Mucosa of gallbladder (tissue), 1 donor: ENCODE data around the gene PHF20. TPM values are rescaled to one million over a fixed set of nuclear protein-coding genes. Genes with fewer than 3 reads are reported as not detected.
"Not testable (repeated sequence)": the region's sequence is repeated elsewhere in the genome, so short reads cannot be mapped to it uniquely, and the experiment has no call there.

Experiments
- DNase-seq: peaks from one replicate; pipeline ENCODE4 v3.0.0-alpha.2; 2020; ENCODE audit warnings: low spot score
- total RNA-seq: library from RNA; stranded (reverse); gene quantifications from one replicate; pipeline ENCODE4 v1.2.1, GENCODE V29; 2021
- donor health status: DM: no; HTN: no; CAD: no.

The PHF20 gene
- total RNA-seq, 1 donor from 2014 or later: 44.4 TPM

DNA sequence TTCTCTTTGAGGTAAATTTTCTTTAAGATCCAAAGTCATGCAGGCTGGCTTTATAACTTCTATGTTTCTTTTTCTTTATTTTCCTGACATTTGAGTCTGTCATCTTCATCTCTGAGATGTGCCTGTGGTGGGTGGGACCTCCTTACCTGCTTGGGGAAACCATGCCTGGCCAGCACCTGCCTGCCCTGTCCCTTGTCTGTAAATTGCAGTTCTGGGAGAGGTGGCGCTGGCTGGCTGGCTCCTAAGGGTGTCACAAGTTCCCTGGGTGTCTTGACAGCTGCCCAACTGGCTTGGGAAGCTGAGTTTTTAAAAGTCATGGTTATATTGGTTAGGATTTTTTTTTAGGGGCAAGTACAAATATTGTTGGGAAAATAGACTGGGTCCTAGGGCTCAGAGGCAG lies 146.2 kb downstream of the PHF20 start:
- no peak for DNase-seq

DNA sequence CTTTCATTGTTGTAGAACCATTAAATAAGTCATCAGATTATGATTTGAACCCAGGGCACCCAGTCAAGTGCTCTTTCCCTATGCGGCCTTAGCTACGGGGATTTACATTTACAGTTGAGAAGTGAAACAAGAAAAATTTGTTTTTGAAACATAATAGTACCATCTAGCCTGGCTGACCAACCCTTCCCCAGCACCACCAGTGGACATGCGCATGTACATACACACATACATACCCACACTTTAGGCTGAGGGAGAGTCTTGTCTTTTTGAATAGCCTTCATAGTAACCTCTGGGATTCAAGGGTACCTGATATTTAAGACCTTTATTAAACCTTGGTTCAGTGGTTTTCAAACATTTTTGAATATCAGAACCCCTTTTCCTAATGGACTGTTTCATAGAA lies 148.7 kb downstream of the PHF20 start:
- DNase-seq: no peak

DNA sequence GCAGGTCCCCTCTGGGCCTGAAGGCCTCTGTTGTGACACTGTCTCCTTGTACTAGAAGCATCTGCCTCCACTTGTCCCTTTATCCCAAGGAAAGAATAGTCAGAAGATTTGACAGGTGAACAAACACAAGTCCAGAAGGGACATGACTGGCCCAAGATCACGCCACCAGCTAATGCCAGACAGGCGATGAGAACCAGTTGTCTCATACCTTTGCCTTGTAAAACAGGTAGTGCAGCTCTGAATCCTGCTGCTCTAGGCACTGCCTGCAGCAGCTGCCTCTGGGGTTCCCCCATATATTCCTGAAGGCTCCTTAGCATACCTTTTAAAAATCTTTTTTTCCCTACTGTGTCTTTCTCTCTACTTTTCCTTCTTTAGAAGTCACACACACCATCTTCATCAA lies 157.5 kb downstream of the PHF20 start:
- DNase-seq: no peak

DNA sequence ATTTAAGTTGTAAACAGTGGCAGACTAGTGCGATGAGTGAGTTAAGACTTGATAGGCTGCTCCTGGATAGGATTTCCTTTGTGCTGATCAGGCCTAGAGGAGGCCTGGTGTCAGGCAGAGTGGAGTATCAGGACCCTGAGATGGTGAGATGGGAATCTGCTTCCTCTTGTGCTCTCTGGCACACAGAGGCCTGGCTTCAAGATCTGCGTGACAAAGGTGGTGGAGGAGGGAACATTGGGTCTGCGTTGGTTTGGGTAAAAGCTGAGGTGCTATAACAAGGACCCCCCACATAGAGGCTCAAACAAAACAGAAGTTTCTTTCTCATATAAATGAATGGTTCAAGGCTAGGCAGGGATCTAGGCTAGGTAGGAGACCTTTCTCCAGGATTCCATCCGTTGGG lies 162.2 kb downstream of the PHF20 start:
- DNase-seq: no peak

DNA sequence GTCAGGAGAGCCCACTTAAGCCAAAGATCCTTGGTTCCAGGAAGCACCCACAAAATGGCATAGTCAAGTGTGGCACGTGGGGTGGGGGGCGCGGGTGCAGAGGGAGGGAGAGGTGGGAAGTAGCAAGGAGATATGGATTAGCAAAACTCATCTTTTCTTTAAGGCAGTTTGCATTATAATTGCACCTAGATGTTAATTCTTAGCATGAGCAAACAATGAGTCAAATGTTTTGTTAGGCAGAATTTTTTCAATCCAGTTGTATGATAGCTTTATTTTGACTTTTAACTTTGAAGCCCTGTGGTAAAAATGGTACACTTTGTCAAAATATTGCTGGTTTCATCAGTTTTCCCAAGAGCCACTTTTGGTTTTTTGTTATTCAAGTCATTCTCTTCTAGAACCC lies 167.4 kb downstream of the PHF20 start:
- DNase-seq: no peak

DNA sequence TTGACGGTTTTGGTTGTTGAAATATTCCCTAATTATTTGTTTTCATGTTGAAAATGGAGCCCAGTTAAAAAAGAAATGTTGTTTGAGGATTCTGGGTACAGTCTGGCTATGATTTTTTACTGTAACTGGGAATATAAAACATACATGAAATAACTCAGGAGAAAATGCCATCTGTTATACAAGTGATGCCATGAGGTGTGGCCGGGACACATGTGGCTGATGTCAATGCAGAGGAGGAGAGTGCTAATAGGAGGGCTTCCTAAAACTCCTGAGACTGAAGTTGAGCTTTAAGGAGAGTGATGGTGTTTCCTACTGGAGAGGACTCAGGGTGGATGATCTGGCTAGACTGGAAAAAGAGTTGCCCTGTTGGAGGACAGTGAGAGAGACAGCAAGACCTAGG lies 169.8 kb downstream of the PHF20 start:
- DNase-seq: no peak

DNA sequence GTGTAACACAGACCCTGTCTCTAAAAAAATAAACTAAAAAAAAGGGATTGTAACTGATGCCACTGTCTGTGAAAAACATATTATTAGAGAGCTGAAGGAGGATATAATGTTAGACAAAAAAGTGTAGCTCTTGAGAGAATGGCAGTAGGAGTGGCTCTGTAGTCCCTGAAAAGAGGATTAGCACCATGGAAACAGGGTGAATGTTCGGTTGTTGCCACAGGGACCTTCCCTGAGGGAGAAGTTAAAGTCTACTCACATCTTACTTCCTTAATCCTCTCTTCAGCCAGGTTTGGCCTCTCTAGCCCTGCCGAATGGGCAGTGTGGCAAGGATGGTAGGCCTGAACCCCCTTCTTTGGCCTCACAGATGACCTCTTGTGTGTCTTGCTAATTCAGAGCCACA lies 170.4 kb downstream of the PHF20 start:
- no peak for DNase-seq

DNA sequence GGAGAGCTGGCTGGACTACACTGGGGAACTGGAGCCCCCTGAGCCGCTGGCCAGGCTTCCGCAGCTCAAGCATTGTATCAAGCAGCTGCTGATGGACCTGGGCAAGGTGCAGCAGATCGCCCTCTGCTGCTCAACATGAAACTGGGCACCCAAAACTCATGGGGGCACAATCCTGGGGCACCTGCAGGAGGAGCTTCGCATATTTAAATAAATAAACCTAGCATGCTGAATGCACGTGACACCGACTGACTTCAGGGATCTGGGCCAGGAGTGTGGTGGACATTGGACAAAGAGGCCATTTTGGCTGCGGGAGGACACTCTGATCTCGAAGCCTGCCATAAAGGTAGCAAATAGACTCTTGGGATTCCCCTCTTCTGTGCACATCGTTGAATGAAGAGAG lies 175.7 kb downstream of the PHF20 start:
- DNase-seq: no peak

DNA sequence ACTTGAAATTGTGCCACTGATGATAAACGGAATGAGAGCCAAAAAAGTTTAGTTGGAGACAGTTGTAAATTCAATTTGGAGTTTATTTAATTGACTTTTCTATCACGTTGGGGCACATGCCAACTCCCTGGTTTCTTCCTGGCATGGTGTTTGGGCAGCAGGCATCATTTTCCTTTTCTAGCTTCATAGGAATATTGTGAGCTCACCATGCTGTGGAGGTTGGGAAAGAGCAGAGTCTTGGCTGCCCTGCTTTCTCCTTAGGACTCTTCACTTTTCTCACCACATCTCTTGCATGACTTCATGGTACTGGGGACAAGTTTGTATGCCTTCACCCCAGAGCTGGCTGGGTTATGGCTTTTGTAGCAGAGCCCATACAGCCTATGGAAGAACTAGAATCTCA lies 176.1 kb downstream of the PHF20 start:
- DNase-seq: no peak

DNA sequence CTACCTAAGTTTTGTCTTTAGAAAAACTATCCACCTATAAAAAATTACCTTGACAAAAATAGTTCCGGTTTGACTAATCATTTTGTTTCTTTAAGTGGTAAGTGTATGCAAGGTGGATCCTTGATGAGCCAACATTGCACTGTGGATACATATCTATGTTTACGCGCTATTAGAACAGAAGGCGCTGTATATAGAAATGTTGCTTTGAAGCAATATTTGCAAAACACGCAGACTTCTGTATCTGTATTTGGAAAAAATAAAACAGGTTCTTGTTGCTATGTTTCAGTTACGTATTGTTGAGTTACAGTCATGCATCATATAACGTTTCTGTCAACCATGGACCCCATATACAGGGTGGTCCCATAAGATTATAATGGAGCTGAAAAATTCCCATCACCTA lies 178.3 kb downstream of the PHF20 start:
- DNase-seq: no peak

DNA sequence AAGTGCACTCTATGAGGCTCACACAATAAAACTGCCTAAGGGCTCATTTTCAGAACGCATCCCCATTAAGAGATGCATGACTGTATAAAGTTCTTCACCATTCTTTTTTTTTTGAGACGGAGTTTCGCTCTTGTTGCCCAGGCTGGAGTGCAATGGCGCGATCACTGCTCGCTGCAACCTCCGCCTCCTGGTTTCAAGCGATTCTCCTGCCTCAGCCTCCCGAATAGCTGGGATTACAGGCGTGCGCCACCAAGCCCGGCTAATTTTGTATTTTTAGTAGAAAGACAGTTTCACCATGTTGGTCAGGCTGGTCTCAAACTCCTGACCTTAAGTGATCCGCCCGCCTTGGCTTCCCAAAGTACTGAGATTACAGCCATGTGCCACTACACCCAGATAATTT lies 180.3 kb downstream of the PHF20 start:
- not testable (repeated sequence) for DNase-seq

DNA sequence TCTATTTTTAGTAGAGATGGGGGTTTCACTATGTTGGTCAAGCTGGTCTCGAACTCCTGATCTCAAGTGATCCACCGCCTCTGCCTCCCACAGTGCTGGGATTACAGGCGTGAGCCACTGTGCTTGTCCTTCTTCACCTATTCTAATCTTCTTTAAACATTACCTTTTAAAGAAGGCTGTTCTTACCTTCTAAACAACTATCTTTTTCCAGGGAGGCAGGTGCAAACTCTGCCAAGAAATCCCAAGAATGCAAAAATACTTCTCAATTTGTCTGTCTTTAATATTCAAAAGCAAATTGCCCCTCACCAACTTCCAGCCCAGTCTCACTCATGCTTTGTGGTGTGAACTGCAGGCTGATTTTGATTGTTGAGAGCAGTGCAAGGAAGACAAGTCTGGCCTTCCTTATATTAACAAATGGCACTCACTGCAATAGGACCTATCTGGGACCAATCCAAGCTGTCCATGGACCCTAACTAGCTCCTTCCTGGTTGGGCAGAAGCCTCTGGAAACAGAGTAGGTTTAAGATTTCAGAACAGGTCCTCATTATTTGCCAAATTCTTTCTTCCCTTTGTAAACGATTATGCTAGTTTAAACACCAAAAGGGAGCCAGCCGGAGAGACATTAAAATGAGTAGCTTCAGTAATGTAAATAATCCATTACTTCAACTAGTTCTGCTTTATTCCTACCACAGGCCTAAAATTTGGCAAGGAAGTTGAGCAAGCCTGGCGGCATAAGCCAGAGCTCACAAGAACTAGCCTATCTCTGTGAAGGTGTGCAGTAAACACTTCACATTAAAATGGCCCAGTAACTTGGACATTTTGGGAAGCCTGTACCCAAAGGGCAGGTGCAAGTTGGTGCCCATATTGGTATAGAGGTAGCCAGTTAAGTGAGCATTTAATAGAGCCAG lies 180.9 kb downstream of the PHF20 start:
- no peak for DNase-seq

DNA sequence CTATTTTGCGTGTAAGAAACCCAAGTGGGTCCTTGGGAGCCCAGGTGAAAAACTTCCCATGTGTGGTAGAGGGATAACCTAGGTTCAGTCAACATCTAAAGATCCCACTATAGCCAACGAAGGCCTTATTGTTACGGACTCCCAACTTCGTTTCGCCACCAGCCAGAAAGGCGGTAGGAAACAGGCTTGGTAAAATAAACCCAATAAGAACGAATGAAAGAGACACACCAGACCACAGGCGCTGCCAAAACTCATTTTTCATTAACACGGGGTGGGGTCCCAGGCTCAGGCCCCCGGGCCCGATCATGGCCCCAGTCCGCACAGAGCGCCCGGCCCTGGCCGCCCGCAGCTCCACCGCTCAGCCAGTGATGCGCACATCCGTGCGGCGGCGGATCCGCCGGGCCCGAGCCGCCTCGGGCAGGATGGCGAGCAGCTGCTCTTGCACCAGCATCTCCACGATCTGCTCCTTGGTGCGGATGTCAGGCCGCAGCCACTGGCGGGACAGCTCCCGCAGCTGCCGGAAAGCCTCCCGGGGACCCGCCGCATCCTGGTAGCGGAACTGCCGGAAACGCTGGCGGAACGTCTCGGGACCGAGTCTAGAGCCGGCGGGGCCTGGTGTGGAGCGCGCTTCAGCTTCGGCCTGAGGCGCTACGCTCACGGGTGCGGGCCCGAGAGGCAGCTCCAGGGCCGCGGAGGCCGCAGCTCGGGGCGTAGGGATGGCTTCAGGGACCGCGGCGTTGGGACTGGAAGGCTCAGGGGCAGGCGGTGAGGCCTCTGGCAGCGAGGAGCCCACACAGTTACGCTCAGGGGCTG lies 181.8 kb downstream of the PHF20 start:
- DNase-seq: peak; percentile 27

DNA sequence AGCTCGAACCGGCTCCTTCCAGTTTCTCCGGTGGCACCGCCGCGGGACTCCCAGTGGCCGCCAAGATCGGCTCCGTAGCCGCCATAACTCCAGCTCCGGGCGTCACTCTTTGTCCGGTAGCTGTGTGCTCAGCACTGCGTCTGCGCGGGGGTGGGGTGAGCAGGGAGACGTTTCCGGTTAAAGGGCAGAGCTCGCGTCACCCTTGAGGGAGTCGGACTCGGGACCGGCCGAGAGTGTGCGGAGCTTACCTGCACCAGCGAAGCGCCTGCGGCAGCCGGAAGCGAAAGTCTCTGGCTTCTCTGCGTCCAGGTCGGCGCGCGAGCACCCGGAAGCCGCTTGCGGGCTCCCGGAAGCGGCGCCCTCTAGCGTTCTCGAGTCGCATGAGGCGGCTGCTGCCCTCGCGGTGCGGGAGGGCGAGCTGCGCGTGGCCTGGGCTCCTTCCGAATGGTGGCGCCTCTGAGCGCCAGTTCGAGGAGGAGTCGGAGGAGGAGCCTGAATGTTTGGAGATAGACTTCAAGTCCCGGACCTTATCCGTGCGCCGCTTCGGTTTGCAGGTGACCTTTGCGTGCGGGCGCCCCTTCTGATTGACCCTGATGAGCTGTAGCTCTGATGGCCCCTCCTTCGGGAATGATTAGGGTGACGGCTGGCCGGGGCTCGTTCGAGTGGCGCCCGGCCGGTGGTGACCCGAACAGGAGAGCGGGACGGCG lies 182.5 kb downstream of the PHF20 start, which contains the start of gene SCAND1:
Gene SCAND1 (minus strand): TSS at position 303 of the 707 bp plus-strand sequence. CDS start 218 bp downstream, at position 85.
- DNase-seq: peak; percentile 96

DNA sequence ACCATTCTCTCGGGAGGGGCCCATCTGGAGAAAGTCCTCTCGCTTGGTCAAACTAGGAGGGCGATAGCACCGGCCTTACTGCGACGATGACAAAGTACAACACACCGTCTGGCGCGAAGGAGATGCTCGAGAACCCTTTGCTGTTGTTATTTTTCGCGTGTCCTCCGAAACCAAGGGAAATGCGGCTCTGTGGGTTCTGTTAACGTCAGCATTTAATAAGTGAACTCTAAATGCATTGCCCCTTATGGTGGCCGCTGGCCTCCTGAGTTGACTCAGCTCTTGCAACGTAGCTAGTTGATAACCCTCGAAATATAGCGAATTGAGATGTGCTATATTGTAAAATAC lies 183.1 kb downstream of the PHF20 start:
- no peak for DNase-seq

DNA sequence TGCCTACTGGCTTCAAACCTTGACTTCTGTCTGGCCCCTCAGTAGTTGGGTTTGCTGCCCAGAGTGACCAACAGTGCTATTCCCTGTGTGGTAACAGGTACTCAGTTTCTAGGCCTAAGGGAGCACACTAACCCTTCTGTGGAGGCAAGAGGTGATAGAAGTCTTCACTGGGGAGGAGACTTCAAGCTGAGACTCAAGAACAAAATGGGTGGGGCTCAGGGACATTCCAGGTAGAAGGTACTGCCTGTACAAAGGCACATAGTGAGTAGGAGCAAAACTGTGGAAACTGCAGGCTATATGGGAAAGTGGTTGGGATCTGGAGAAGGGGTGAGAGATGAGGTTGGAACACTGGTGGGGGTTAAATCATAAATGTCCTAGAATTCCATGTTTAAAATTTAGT lies 184.8 kb downstream of the PHF20 start:
- no peak for DNase-seq

DNA sequence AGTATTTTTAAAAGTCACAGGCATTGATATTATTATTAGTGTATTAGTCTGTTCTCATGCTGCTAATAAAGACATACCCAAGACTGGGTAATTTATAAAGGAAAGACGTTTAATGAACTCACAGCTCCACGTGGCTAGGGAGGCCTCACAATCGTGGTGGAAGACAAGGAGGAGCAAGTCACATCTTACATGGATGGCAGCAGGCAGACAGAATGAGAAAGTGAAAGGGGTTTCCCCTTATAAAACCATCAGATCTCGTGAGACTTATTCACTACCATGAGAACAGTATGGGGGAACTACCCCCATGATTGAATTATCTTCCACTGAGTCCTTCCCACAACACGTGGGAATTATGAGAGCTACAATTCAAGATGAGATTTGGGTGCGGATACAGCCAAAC lies 187.5 kb downstream of the PHF20 start:
- not testable (repeated sequence) for DNase-seq

DNA sequence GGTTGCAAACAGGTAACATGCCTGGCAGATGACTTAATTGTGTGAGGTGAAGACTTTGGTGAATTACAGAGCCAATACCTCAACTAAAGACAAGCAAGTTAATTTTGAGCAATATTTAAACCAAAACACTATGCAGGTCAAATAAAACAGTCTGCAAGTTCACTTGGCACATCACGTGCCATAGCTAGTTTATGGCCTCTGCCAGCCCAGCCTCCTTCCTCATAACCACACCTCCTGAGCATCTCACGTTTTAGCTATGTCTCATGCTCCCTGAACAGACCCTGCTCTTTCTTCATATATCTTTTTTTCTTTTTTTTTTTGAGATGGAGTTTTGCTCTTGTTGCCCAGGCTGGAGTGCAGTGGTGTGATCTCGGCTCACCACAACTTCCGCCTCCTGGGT lies 192.1 kb downstream of the PHF20 start:
- DNase-seq: no peak

DNA sequence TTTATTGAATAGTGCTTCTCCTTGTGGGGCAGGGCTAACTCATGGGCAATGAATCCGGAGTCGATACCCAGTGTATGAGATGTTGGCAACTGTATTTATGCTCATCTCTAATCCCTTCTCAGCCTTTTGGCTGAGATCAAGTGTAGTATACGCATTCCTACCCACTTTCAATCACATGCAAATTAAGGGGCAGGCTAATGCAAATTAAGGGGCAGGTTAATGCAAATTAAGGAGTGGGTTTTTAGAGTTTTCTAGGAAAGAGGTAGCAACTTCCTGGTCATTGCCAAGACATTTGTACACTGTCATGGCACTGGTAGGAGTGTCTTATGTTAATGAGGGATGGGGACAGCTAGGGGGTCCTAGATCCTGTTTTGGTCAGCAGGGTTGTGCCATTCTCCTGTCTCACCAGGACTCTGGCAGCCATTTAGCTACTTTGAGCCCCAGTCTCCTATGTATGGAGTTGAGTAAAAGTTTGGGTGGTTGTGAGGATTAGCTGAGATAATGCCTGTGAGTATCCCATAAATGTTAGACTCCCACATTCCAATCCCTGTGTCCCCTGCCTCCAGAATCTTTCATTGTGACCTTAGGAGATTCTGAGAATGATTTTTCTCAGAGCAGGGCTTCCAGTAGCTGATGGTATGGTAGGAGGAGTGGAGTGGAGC lies 196.3 kb downstream of the PHF20 start, which contains the start of gene CNBD2:
Gene CNBD2 (plus strand): TSS at position 612 of the 662 bp plus-strand sequence. CDS start 173 bp downstream, outside the sequence.
- DNase-seq: no peak

DNA sequence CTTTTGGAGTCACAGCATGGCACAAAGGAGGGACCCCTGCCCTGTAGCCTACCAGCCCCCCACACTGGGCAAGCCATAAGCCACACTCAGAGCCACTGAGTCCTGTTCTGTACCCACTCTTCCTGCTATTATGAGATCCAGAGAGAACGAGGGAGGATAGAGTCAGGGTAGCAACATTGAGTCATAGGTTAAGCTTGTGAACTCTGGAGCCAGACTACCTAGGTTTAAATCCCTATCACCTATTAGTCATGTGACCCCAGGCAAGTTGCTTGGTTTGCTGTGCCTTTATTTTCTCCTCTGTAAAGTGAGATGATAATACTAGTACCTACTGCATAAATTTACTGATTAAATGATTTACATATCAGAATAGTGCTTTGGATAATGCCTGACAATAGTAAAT lies 197.1 kb downstream of the PHF20 start:
- DNase-seq: no peak

DNA sequence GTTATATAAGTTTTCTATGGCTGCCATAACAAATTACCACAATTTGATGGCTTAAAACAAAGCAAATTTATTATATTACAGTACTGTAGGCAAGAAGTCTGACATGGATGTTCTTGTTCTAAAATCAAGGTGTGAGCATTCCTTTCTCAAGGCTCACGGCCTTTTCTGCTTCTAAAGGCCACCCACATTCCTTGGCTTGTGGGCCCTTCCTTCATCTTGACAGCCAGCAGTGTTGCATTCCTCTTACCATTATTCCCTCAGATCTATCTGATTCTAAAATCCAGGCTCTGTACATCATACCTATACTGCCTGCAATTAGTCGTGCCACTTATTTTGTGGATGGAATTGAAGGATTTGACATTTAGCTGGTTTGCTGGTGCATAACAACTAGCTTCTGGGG lies 200.2 kb downstream of the PHF20 start:
- DNase-seq: no peak

DNA sequence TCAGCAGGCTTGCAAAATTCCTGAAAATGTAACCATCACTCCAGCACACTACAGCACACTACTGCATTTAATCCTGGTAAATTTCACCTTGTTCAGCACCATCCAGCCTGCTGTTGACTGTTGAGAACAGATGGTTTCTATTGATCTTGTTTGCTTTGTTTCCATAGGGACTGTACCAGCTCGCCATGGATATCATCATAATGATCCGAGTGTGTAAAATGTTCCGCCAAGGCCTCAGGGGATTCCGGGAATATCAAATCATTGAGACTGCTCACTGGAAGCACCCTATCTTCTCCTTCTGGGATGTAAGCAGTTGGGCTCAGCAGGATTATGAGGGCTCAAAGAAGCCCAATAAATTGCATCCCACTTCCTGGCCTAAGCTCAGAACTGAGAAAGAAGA lies 200.6 kb downstream of the PHF20 start:
- DNase-seq: no peak
